Stomach (tissue), 4 donors: ENCODE measurements around the gene CYP27C1.
"Not testable (repeated sequence)": the region's sequence is repeated elsewhere in the genome, so short reads cannot be mapped to it uniquely, and the experiment has no call there.

ENCODE experiments used
- CTCF ChIP-seq, 7 experiments: fragments of 450-650 bp in 4 of 7; fragments of 200-600 bp in 3 of 7; sonication (generic) in 3 of 7; IDR thresholded peaks; one replicate each; pipeline ENCODE4 v1.5.1; 2016 to 2019; ENCODE audit warnings: antibody characterized with exemption in 7 of 7, control low read depth in 2 of 7, mild to moderate bottlenecking in 1 of 7
- EP300 ChIP-seq: sonication (generic); formaldehyde crosslinking; IDR thresholded peaks from one replicate; pipeline ENCODE4 v1.6.1; 2017; ENCODE audit warnings: antibody characterized with exemption
- POLR2AphosphoS5 ChIP-seq, 3 donors: sonication (generic); formaldehyde crosslinking; IDR thresholded peaks; one replicate each; pipeline ENCODE4 v1.6.1; 2016; ENCODE audit warnings: antibody characterized with exemption in 3 of 3

GRCh38 chr2:127163090-127163406 lies 57.1 kb downstream of the CYP27C1 start:
- TF ChIP-seq CTCF (IDR thresholded peaks at IDR 0.05); EP300; POLR2AphosphoS5 (IDR thresholded peaks at IDR 0.05): not testable (repeated sequence)
